Endothelial cell of umbilical vein (primary cell): Measurements from ENCODE around the gene CFAP100. TPM values are rescaled to one million over a fixed set of nuclear protein-coding genes. Genes with fewer than 3 reads are reported as not detected.

ENCODE experiments used
- BruUV-seq: library from RNA; stranded (reverse); fragments of 400-500 nt; replicated peaks from 2 replicates; lab custom pipeline; 2021; lab: Mats Ljungman, UMichigan
- CTCF ChIA-PET: fragments of 300-600, 350-600 bp; sonication (Branson Sonifier 250); formaldehyde crosslinking; loops from one replicate; lab custom pipeline; 2021; ENCODE audit warnings: antibody characterized with exemption, inconsistent platforms; lab: Charles Lee
- POLR2A ChIA-PET: fragments of 300-600, 350-600 bp; sonication (Branson Sonifier 250); formaldehyde crosslinking; loops from one replicate; lab custom pipeline; 2021; ENCODE audit warnings: antibody characterized with exemption, inconsistent platforms; lab: Charles Lee
- DNase-seq: peaks from one replicate; pipeline ENCODE4 v3.0.0-alpha.2; 2011; ENCODE audit warnings: low read depth, low spot score
- FAIRE-seq: peaks from 2 replicates; lab custom pipeline; 2011; peaks lifted over from hg19 to GRCh38; lab: Jason Lieb, UNC
- H2AFZ ChIP-seq: 2 replicates; pipeline ENCODE4 v1.6.0; 2012; ENCODE audit warnings: low read depth, low read length, control low read depth, inconsistent platforms
- H3K27ac ChIP-seq: 2 replicates; pipeline ENCODE4 v1.5.1; 2011; ENCODE audit warnings: low read depth, mild to moderate bottlenecking, control low read depth, low read length, moderate library complexity; ENCODE audit not compliant: insufficient read depth
- H3K27me3 ChIP-seq, 2 experiments: 2 replicates each; pipeline versions ENCODE4 v1.6.0 to v1.6.1; 2011; ENCODE audit warnings: low read length in 2 of 2, mixed read lengths in 1 of 2; ENCODE audit not compliant: control insufficient read depth in 2 of 2, insufficient read depth in 2 of 2
- H3K36me3 ChIP-seq, 2 experiments: 2 replicates in 1 of 2; 3 replicates in 1 of 2; pipeline ENCODE4 v1.5.1; 2011; ENCODE audit warnings: low read length in 2 of 2, mild to moderate bottlenecking in 1 of 2, moderate library complexity in 1 of 2; ENCODE audit not compliant: control insufficient read depth in 2 of 2, insufficient read depth in 2 of 2; ENCODE audit errors: extremely low read depth in 1 of 2
- H3K4me1 ChIP-seq: 3 replicates; pipeline ENCODE4 v1.5.1; 2011; ENCODE audit warnings: mild to moderate bottlenecking, low read length; ENCODE audit not compliant: control insufficient read depth, insufficient read depth; ENCODE audit errors: extremely low read depth
- H3K4me2 ChIP-seq: 2 replicates; pipeline ENCODE4 v1.6.1; 2011; ENCODE audit warnings: low read length, control low read depth, mixed read lengths; ENCODE audit not compliant: insufficient read depth
- H3K4me3 ChIP-seq, 3 experiments: fragments of 200-600 bp in 1 of 3; sonication (generic), shearing (Covaris generic) in 1 of 3; replicated peaks in 1 of 3; 2 replicates each; pipeline ENCODE4 v1.5.1; 2011 to 2016; ENCODE audit warnings: control low read depth in 3 of 3, low read length in 3 of 3, mild to moderate bottlenecking in 2 of 3, inconsistent platforms in 1 of 3, low read depth in 1 of 3, moderate library complexity in 1 of 3; ENCODE audit not compliant: insufficient read depth in 1 of 3
- H3K79me2 ChIP-seq: 2 replicates; pipeline ENCODE4 v1.6.0; 2012; ENCODE audit warnings: low read length, inconsistent platforms; ENCODE audit not compliant: control insufficient read depth, insufficient read depth
- H3K9ac ChIP-seq: replicated peaks from 2 replicates; pipeline ENCODE3; 2011; ENCODE audit warnings: low read length, control low read depth; ENCODE audit not compliant: insufficient read depth; ENCODE audit errors: extremely low read depth
- H3K9me1 ChIP-seq: replicated peaks from 3 replicates; pipeline ENCODE4 v1.6.0; 2011; ENCODE audit warnings: mild to moderate bottlenecking, low read length; ENCODE audit not compliant: control insufficient read depth, insufficient read depth; ENCODE audit errors: extremely low read depth
- H3K9me3 ChIP-seq: replicated peaks from 2 replicates; pipeline ENCODE4 v1.5.1; 2012; ENCODE audit warnings: low read length, inconsistent platforms; ENCODE audit not compliant: control insufficient read depth, insufficient read depth
- H4K20me1 ChIP-seq: replicated peaks from 2 replicates; pipeline ENCODE3; 2011; ENCODE audit warnings: mild to moderate bottlenecking, low read length; ENCODE audit not compliant: control insufficient read depth, insufficient read depth; ENCODE audit errors: extremely low read depth
- EZH2 ChIP-seq: IDR thresholded peaks from 2 replicates; pipeline ENCODE4 v1.6.1; 2012; ENCODE audit warnings: borderline replicate concordance, low read depth, mild to moderate bottlenecking, moderate library complexity, low read length, inconsistent platforms; ENCODE audit not compliant: severe bottlenecking
- FOS ChIP-seq: IDR thresholded peaks from 2 replicates; pipeline ENCODE4 v1.6.1; 2011; ENCODE audit warnings: mild to moderate bottlenecking, low read length, moderate library complexity, borderline replicate concordance; ENCODE audit not compliant: insufficient read depth
- GATA2 ChIP-seq: IDR thresholded peaks from 2 replicates; pipeline ENCODE4 v1.7.0; 2011; ENCODE audit warnings: low read depth, mild to moderate bottlenecking, moderate library complexity, mixed read lengths, low read length; ENCODE audit not compliant: insufficient read length, insufficient read depth
- JUN ChIP-seq: IDR thresholded peaks from 2 replicates; pipeline ENCODE4 v1.6.1; 2011; ENCODE audit warnings: borderline replicate concordance, low read depth; ENCODE audit not compliant: insufficient read length, insufficient read depth
- MYC ChIP-seq: IDR thresholded peaks from one replicate; pipeline ENCODE4 v1.6.1; 2011; ENCODE audit warnings: mild to moderate bottlenecking, low read depth, low read length
- POLR2A ChIP-seq: IDR thresholded peaks from 2 replicates; pipeline ENCODE4 v1.6.1; 2012; ENCODE audit warnings: low read depth, mild to moderate bottlenecking, control low read depth, low read length
- POLR2AphosphoS5 ChIP-seq: IDR thresholded peaks from 2 replicates; pipeline ENCODE4 v1.6.1; 2012; ENCODE audit warnings: low read depth, mild to moderate bottlenecking, control low read depth, low read length, moderate library complexity; ENCODE audit not compliant: insufficient read depth
- dilution Hi-C: fragments of 300-500 bp; cut with MboI; formaldehyde crosslinking; loops from one replicate; pipeline ENCODE4 v1.15.0; 2019; ENCODE audit warnings: low sequenced_read_pairs; ENCODE audit not compliant: extremely low pct_ligation_motif_present
- intact Hi-C: fragments of 100-400 bp; cut with micrococcal nuclease; formaldehyde crosslinking; loops from one replicate; pipeline ENCODE4 v1.10.0; 2022
- polyA plus RNA-seq, 4 experiments: library from polyadenylated mRNA; depleted of rRNA in 3 of 4; stranded (reverse) in 3 of 4; unstranded in 1 of 4; fragments of >200 nt; gene quantifications; 2 replicates each; pipeline versions ENCODE4 v1.2.1 to v1.2.3, GENCODE V29; 2011 to 2012; ENCODE audit warnings: missing spikeins in 1 of 4
- total RNA-seq: library from RNA; stranded (reverse); gene quantifications from 2 replicates; pipeline ENCODE4 v1.2.3, GENCODE V29; 2021
- TF ChIP-seq, protein P1 (sequence below): IDR thresholded peaks from 2 replicates; pipeline ENCODE4 v1.6.1; 2011; ENCODE audit not compliant: insufficient read depth, insufficient read length
- TF ChIP-seq, protein P2 (sequence below), 2 donors: IDR thresholded peaks; 1 replicate in 1 of 2; 2 replicates in 1 of 2; pipeline ENCODE4 v1.5.1; 2011; ENCODE audit warnings: low read length in 2 of 2, mild to moderate bottlenecking in 2 of 2, moderate library complexity in 2 of 2, control low read depth in 1 of 2, inconsistent platforms in 1 of 2, low read depth in 1 of 2; ENCODE audit not compliant: insufficient read depth in 1 of 2; ENCODE audit errors: extremely low read depth in 1 of 2

Gene CFAP100
- total and polyA plus RNA-seq, 2 donors (not counting 3 experiments of a cell fraction or from before 2014, with no cell fraction given): not detected

DNA sequence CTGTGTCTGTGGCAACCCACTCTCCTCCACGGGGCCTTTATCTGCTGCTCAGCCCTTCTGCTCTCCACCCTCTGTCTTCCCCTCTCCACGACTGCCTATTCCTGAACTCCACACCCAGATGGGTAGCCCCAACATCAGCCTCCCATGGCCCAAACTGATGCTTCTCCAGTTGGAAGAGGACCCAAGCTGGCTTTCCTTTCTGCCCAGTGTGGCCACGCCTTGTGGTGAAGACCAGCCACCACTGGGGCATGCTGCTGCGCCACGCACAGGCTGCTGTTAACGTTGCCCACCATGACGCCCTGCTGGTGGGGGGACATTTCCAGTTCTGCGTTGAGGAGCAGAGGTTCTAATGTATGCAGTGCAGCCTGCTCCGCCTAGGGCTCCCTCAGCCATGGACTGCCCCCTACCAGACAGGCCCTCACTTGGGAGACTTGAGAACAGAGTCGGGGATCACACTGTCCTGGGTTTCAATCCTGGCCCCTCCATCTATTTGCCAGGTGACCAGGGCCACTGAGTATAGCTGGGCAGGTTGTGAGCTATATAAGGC is 26.9 kb downstream of the CFAP100 start:
- no peak for DNase-seq
- Histone ChIP-seq H3K9ac (no peak overlapping the region), H3K9me1 (no peaks in the 10 kb centered on the region), H3K36me3 (no peaks in the 10 kb centered on the region), H3K4me3 (no peak overlapping the region), H4K20me1 (no peaks in the 10 kb centered on the region), H3K27ac (no peak overlapping the region), H3K9me3 (no peaks in the 10 kb centered on the region), H3K4me1 (no peaks in the 10 kb centered on the region), H3K4me2 (no peak overlapping the region), H3K79me2 (no peaks in the 10 kb centered on the region), H2AFZ (no peak overlapping the region), H3K27me3 (no peaks in the 10 kb centered on the region)
- ChIA-PET POLR2A (no interaction called here), CTCF (no interaction called here)
- no TSS peak for BruUV-seq
- dilution Hi-C loops: no loop called here
- intact Hi-C loops: no loop called here
- FAIRE-seq: no peak
- no peak for TF ChIP-seq GATA2
- TF ChIP-seq POLR2AphosphoS5: no peak
- TF ChIP-seq, protein P1, sequence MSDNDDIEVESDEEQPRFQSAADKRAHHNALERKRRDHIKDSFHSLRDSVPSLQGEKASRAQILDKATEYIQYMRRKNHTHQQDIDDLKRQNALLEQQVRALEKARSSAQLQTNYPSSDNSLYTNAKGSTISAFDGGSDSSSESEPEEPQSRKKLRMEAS: no peak
- TF ChIP-seq FOS: no peak
- no peak for TF ChIP-seq JUN
- no peak for TF ChIP-seq POLR2A

DNA sequence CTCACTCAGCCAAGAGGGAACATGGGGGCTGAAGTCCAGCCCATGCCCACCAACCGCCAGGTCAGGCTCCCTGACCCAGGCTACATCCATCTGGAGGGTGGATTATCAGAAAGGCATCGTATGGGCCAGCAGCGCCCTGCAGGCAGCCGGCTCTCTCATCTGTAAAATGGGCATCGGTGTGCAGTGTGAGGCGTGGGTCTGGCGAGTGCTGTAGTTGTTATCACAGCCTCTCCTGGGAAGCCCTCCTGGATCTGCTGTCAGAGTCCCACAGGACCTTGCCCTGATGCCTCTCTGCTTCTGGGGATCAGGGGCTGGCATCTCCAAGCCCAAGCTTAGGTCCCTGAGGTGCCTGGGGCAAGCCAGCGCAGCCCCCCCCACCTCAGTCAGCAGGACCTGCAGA is 27.4 kb downstream of the CFAP100 start:
- TF ChIP-seq POLR2AphosphoS5 (no peak), MYC (no peak), GATA2 (no peak), FOS (no peak), EZH2 (no peak)
- TF ChIP-seq, protein P2, sequence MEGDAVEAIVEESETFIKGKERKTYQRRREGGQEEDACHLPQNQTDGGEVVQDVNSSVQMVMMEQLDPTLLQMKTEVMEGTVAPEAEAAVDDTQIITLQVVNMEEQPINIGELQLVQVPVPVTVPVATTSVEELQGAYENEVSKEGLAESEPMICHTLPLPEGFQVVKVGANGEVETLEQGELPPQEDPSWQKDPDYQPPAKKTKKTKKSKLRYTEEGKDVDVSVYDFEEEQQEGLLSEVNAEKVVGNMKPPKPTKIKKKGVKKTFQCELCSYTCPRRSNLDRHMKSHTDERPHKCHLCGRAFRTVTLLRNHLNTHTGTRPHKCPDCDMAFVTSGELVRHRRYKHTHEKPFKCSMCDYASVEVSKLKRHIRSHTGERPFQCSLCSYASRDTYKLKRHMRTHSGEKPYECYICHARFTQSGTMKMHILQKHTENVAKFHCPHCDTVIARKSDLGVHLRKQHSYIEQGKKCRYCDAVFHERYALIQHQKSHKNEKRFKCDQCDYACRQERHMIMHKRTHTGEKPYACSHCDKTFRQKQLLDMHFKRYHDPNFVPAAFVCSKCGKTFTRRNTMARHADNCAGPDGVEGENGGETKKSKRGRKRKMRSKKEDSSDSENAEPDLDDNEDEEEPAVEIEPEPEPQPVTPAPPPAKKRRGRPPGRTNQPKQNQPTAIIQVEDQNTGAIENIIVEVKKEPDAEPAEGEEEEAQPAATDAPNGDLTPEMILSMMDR (IDR thresholded peaks at IDR 0.05; ENCODE audit: extremely low read depth in 1 of 2, insufficient read depth in 1 of 2, low read depth in 1 of 2, low read length in 2 of 2): no peak
- TF ChIP-seq, protein P1: no peak
- no peaks in the 10 kb centered on the region for H3K27me3 ChIP-seq
- no peaks in the 10 kb centered on the region for H3K9me3 ChIP-seq
- H3K4me3 ChIP-seq: no peak overlapping the region
- DNase-seq (no peak), FAIRE-seq (no peak)
- H2AFZ ChIP-seq: no peak overlapping the region
- no peak overlapping the region for H3K9ac ChIP-seq
- no peaks in the 10 kb centered on the region for H3K9me1 ChIP-seq
- no TSS peak for BruUV-seq
- CTCF ChIA-PET: no interaction called here
- no peaks in the 10 kb centered on the region for H3K36me3 ChIP-seq
- intact Hi-C loops: no loop called here
- dilution Hi-C loops: no loop called here
- no peaks in the 10 kb centered on the region for H3K4me1 ChIP-seq
- POLR2A ChIA-PET: no interaction called here
- H3K4me2 ChIP-seq: no peak overlapping the region
- H4K20me1 ChIP-seq: no peaks in the 10 kb centered on the region
- H3K27ac ChIP-seq: no peak overlapping the region
- H3K79me2 ChIP-seq: no peaks in the 10 kb centered on the region
